Activated CD8-positive, alpha-beta T cell treated with anti-CD3 and anti-CD28 coated beads for 36 hours (primary cell): ENCODE measurements around the gene CENPL. TPM values are rescaled to one million over a fixed set of nuclear protein-coding genes. Genes with fewer than 3 reads are reported as not detected.

Source experiments
- ATAC-seq: fragments of 200-7000 bp; cut with Tn5 transposase; one replicate; pipeline ENCODE4 v1.10.0; 2021; ENCODE audit warnings: mild to moderate bottlenecking, moderate library complexity
- CTCF ChIA-PET: fragments of 350-600 bp; sonication (Branson Sonifier 250); formaldehyde crosslinking; loops from one replicate; lab custom pipeline; 2021; ENCODE audit warnings: antibody characterized with exemption; lab: Charles Lee
- POLR2A ChIA-PET: fragments of 350-600 bp; sonication (Branson Sonifier 250); formaldehyde crosslinking; loops from one replicate; lab custom pipeline; 2021; ENCODE audit warnings: antibody characterized with exemption; lab: Charles Lee
- DNase-seq: peaks from one replicate; pipeline ENCODE4 v3.0.0-alpha.2; 2020
- H3K27ac Mint-ChIP-seq: one replicate; pipeline ENCODE4 v1.8.0; 2021; ENCODE audit warnings: mild to moderate bottlenecking, mixed read lengths
- H3K27me3 Mint-ChIP-seq: one replicate; pipeline ENCODE4 v1.8.0; 2021; ENCODE audit warnings: mixed read lengths
- H3K36me3 Mint-ChIP-seq: one replicate; pipeline ENCODE4 v1.8.0; 2021; ENCODE audit warnings: low read depth, mixed read lengths
- H3K4me1 Mint-ChIP-seq: one replicate; pipeline ENCODE4 v1.8.0; 2021; ENCODE audit warnings: low read depth, mixed read lengths
- H3K4me3 Mint-ChIP-seq: one replicate; pipeline ENCODE4 v1.8.0; 2021; ENCODE audit warnings: mild to moderate bottlenecking, moderate library complexity, mixed read lengths
- H3K9me3 Mint-ChIP-seq: one replicate; pipeline ENCODE4 v1.8.0; 2021; ENCODE audit warnings: mixed read lengths
- CTCF ChIP-seq: fragments of 200-600 bp; IDR thresholded peaks from one replicate; pipeline ENCODE4 v1.8.0; 2022; ENCODE audit warnings: antibody characterized with exemption, mild to moderate bottlenecking
- intact Hi-C: fragments of 100-400 bp; cut with micrococcal nuclease; formaldehyde crosslinking; loops from one replicate; pipeline ENCODE4 v1.10.0; 2022
- total RNA-seq, 2 experiments: library from RNA; stranded (reverse); gene quantifications; one replicate each; pipeline ENCODE4 v1.2.3, GENCODE V29; 2021

CENPL gene
- total RNA-seq, 2 experiments from 2014 or later, result 20.9 to 23.3 TPM

- Mint-ChIP-seq H3K27ac (peak overlapping the region; percentile 97), H3K9me3 (no peaks in the 10 kb centered on the region), H3K27me3 (no peaks in the 10 kb centered on the region), H3K4me3 (peak overlapping the region; percentile 95), H3K36me3 (peaks cover 66% of the 10 kb centered on the region), H3K4me1 (peaks cover 52% of the 10 kb centered on the region)
- ChIA-PET CTCF (no interaction called here), POLR2A (interaction anchor here (1.2 to 7.2 kb wide), 9 partner anchors 14 to 436 kb away, joined by 3 to 56 read pairs (median 4); partner anchors contain the start of genes CENPL, DARS2 and RC3H1)
- no peak for TF ChIP-seq CTCF
- intact Hi-C loops, result loop anchor here (5.0 kb wide), 2 partner anchors 291 to 1131 kb away; partner anchors contain the start of genes CACYBP and RABGAP1L
- no peak for DNase-seq
- ATAC-seq, result no peak
Observed at GRCh38 chr1:173866413-173867115, 41.9 kb upstream of the CENPL start.

GRCh38 chr1:173865468-173866164 is 40.9 kb upstream of the CENPL start:
- no peaks in the 10 kb centered on the region for H3K27me3 Mint-ChIP-seq
- CTCF ChIA-PET, result no interaction called here
- ATAC-seq (no peak), DNase-seq (no peak)
- H3K4me3 Mint-ChIP-seq, result peak overlapping the region; percentile 95
- no peak for TF ChIP-seq CTCF
- H3K36me3 Mint-ChIP-seq, result peaks cover 61% of the 10 kb centered on the region
- POLR2A ChIA-PET, result interaction anchor here (1.1 to 7.2 kb wide), 12 partner anchors 9 to 436 kb away, joined by 3 to 56 read pairs (median 4); partner anchors contain the start of genes CENPL, DARS2, PRDX6 and RC3H1
- H3K27ac Mint-ChIP-seq, result peak overlapping the region; percentile 97
- no peaks in the 10 kb centered on the region for H3K9me3 Mint-ChIP-seq
- intact Hi-C loops, result loop anchor here (5.0 kb wide), 2 partner anchors 292 to 1132 kb away; partner anchors contain the start of genes CACYBP and RABGAP1L
- peaks cover 42% of the 10 kb centered on the region for H3K4me1 Mint-ChIP-seq

GRCh38 chr1:173864179-173864867 is 39.6 kb upstream of the CENPL start:
- Mint-ChIP-seq H3K9me3 (no peaks in the 10 kb centered on the region), H3K36me3 (peaks cover 62% of the 10 kb centered on the region), H3K4me3 (peak overlapping the region; percentile 95), H3K4me1 (peaks cover 30% of the 10 kb centered on the region), H3K27ac (peak overlapping the region; percentile 97), H3K27me3 (no peaks in the 10 kb centered on the region)
- ATAC-seq, result no peak
- intact Hi-C loops, result no loop called here
- no peak for TF ChIP-seq CTCF
- no peak for DNase-seq
- ChIA-PET POLR2A (interaction anchor here (0.7 to 7.2 kb wide), 11 partner anchors 10 to 389 kb away, joined by 3 to 56 read pairs (median 4); partner anchors contain the start of genes CENPL, DARS2, PRDX6 and RC3H1), CTCF (no interaction called here)

- no peak for TF ChIP-seq CTCF
- Mint-ChIP-seq H3K4me3 (peak overlapping the region; percentile 95), H3K9me3 (no peaks in the 10 kb centered on the region), H3K36me3 (peaks cover 62% of the 10 kb centered on the region), H3K27ac (peak overlapping the region; percentile 97), H3K4me1 (peaks cover 26% of the 10 kb centered on the region), H3K27me3 (no peaks in the 10 kb centered on the region)
- CTCF ChIA-PET, result interaction anchor here (1.2 kb wide), 1 partner anchor 56 kb away, joined by 3 read pairs; no protein-coding TSS in a partner anchor
- intact Hi-C loops, result no loop called here
- DNase-seq (no peak), ATAC-seq (no peak)
- POLR2A ChIA-PET, result interaction anchor here (0.6 to 7.2 kb wide), 14 partner anchors 11 to 444 kb away, joined by 3 to 56 read pairs (median 3); partner anchors contain the start of genes CENPL and DARS2
Observed at GRCh38 chr1:173863224-173864161, 38.8 kb upstream of the CENPL start.
